WTC11 (cell line): ENCODE data around the gene DLG1. TPM values are rescaled to one million over a fixed set of nuclear protein-coding genes. Genes with fewer than 3 reads are reported as not detected.

Experiments
- ATAC-seq: fragments of 200-7000 bp; cut with Tn5 transposase; 2 replicates; pipeline ENCODE4 v1.10.0; 2021; ENCODE audit warnings: mild to moderate bottlenecking, moderate library complexity
- CTCF ChIA-PET: fragments of 300-600 bp; sonication (Branson Sonifier 250); formaldehyde crosslinking; loops from one replicate; lab custom pipeline; 2021; ENCODE audit warnings: antibody characterized with exemption; lab: Charles Lee
- POLR2A ChIA-PET: fragments of 350-600 bp; sonication (Branson Sonifier 250); formaldehyde crosslinking; loops from one replicate; lab custom pipeline; 2021; ENCODE audit warnings: antibody characterized with exemption; lab: Charles Lee
- DNase-seq: peaks from one replicate; pipeline ENCODE4 v3.0.0; 2021; ENCODE audit warnings: low spot score
- H3K27ac Mint-ChIP-seq: 2 replicates; pipeline ENCODE4 v1.8.0; 2021; ENCODE audit warnings: mixed read lengths
- H3K27me3 Mint-ChIP-seq: 2 replicates; pipeline ENCODE4 v1.8.0; 2021; ENCODE audit warnings: low read depth, mild to moderate bottlenecking, moderate library complexity, mixed read lengths
- H3K36me3 Mint-ChIP-seq: 2 replicates; pipeline ENCODE4 v1.8.0; 2021; ENCODE audit warnings: mixed read lengths
- H3K4me1 Mint-ChIP-seq: 2 replicates; pipeline ENCODE4 v1.8.0; 2022; ENCODE audit warnings: mixed read lengths
- H3K4me3 Mint-ChIP-seq: 2 replicates; pipeline ENCODE4 v1.8.0; 2021; ENCODE audit warnings: mild to moderate bottlenecking, moderate library complexity, mixed read lengths
- H3K9me3 Mint-ChIP-seq: 2 replicates; pipeline ENCODE4 v1.8.0; 2021; ENCODE audit warnings: mixed read lengths
- GRHL2 ChIP-seq: fragments of 250-450 bp; sonication (Bioruptor Pico); IDR thresholded peaks from 2 replicates; pipeline ENCODE4 v1.8.0; 2022; ENCODE audit warnings: mild to moderate bottlenecking, moderate library complexity; ENCODE audit not compliant: insufficient replicate concordance, severe bottlenecking
- NFE2L1 ChIP-seq: sonication (generic); formaldehyde crosslinking; IDR thresholded peaks from 2 replicates; pipeline ENCODE4 v1.8.1; 2023; ENCODE audit warnings: missing genetic modification reagents
- NFYB ChIP-seq: sonication (generic); formaldehyde crosslinking; conservative IDR thresholded peaks from 2 replicates; pipeline ENCODE4 v1.8.0; 2022; ENCODE audit warnings: low read depth, missing genetic modification reagents
- RORB ChIP-seq: fragments of 250-450 bp; sonication (Bioruptor Pico); IDR thresholded peaks from 2 replicates; pipeline ENCODE4 v1.9.0; 2021; ENCODE audit warnings: mild to moderate bottlenecking
- SMAD3 ChIP-seq: sonication (generic); formaldehyde crosslinking; IDR thresholded peaks from 2 replicates; pipeline ENCODE4 v1.8.0; 2022; ENCODE audit warnings: missing genetic modification reagents, mild to moderate bottlenecking, borderline replicate concordance
- TP53 ChIP-seq: sonication (generic); formaldehyde crosslinking; IDR thresholded peaks from 2 replicates; pipeline ENCODE4 v1.8.1; 2023; ENCODE audit warnings: mild to moderate bottlenecking, missing genetic modification reagents
- ZNF317 ChIP-seq: sonication (generic); formaldehyde crosslinking; IDR thresholded peaks from 2 replicates; pipeline ENCODE4 v1.8.1; 2023; ENCODE audit warnings: low read depth, mild to moderate bottlenecking, moderate library complexity, missing genetic modification reagents, borderline replicate concordance
- total RNA-seq: library from RNA; stranded (reverse); gene quantifications from 3 replicates; pipeline ENCODE4 v1.2.3, GENCODE V29; 2021
- TF ChIP-seq, protein P1 (sequence below): sonication (generic); formaldehyde crosslinking; IDR thresholded peaks from 2 replicates; pipeline ENCODE4 v1.8.0; 2022; ENCODE audit warnings: mild to moderate bottlenecking, missing genetic modification reagents
- TF ChIP-seq, protein P2 (sequence below): sonication (generic); formaldehyde crosslinking; IDR thresholded peaks from 2 replicates; pipeline ENCODE4 v1.8.1; 2022; ENCODE audit warnings: missing genetic modification reagents, borderline replicate concordance
- TF ChIP-seq, protein P3 (sequence below): sonication (generic); formaldehyde crosslinking; IDR thresholded peaks from 2 replicates; pipeline ENCODE4 v1.8.0; 2023; ENCODE audit warnings: missing genetic modification reagents, mild to moderate bottlenecking, borderline replicate concordance
- TF ChIP-seq, protein P4 (sequence below): sonication (generic); formaldehyde crosslinking; IDR thresholded peaks from 2 replicates; pipeline ENCODE4 v1.8.1; 2022; ENCODE audit warnings: low read depth, missing genetic modification reagents, borderline replicate concordance
- TF ChIP-seq, protein P5 (sequence below): sonication (generic); formaldehyde crosslinking; conservative IDR thresholded peaks from 2 replicates; pipeline ENCODE4 v1.8.1; 2022; ENCODE audit warnings: mild to moderate bottlenecking, missing genetic modification reagents
- TF ChIP-seq, protein P6 (sequence below): fragments of 200-600 bp; IDR thresholded peaks from 2 replicates; pipeline ENCODE4 v1.8.0; 2022; ENCODE audit warnings: antibody characterized with exemption
- TF ChIP-seq, protein P7 (sequence below): sonication (generic); formaldehyde crosslinking; IDR thresholded peaks from 2 replicates; pipeline ENCODE4 v1.8.1; 2023; ENCODE audit warnings: mild to moderate bottlenecking, missing genetic modification reagents
- TF ChIP-seq, protein P8 (sequence below): sonication (generic); formaldehyde crosslinking; IDR thresholded peaks from 2 replicates; pipeline ENCODE4 v1.8.1; 2022; ENCODE audit warnings: low read depth, mild to moderate bottlenecking, moderate library complexity, missing genetic modification reagents, borderline replicate concordance

The DLG1 gene
- total RNA-seq, 1 experiment from 2014 or later = 81.1 TPM

DNA sequence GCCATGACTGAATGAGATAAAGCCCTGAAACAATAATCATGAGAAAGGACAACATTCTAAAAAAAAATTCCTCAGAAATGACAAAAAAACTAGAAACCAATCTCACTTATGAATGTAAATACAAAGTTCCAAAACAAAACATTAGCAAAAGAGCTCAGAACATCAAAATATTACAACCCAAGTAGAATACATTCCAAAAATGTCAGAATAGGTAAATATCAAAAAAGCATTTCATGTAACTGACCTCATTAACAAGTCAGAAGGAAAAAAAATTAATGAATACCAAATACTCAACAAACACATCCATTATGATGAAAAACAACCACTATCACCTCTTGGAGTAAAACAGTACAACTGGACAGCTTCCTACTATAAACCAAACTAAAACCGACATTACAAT is 93.1 kb downstream of the DLG1 start:
- Mint-ChIP-seq H3K36me3 (no peaks in the 10 kb centered on the region), H3K27me3 (0 out of 2 replicates have a peak, but pooled peaks cover 2% of the 10 kb centered on the region), H3K27ac (no peak overlapping the region), H3K4me1 (peaks cover 79% of the 10 kb centered on the region), H3K4me3 (no peak overlapping the region), H3K9me3 (no peaks in the 10 kb centered on the region)
- ChIA-PET POLR2A (no interaction called here), CTCF (interaction anchor here (0.6 kb wide), 1 partner anchor 76 kb away, joined by 3 read pairs; no protein-coding TSS in a partner anchor)
- TF ChIP-seq, protein P1, sequence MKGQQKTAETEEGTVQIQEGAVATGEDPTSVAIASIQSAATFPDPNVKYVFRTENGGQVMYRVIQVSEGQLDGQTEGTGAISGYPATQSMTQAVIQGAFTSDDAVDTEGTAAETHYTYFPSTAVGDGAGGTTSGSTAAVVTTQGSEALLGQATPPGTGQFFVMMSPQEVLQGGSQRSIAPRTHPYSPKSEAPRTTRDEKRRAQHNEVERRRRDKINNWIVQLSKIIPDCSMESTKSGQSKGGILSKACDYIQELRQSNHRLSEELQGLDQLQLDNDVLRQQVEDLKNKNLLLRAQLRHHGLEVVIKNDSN (CRISPR knock-in tag) = no peak
- TF ChIP-seq, protein P2, sequence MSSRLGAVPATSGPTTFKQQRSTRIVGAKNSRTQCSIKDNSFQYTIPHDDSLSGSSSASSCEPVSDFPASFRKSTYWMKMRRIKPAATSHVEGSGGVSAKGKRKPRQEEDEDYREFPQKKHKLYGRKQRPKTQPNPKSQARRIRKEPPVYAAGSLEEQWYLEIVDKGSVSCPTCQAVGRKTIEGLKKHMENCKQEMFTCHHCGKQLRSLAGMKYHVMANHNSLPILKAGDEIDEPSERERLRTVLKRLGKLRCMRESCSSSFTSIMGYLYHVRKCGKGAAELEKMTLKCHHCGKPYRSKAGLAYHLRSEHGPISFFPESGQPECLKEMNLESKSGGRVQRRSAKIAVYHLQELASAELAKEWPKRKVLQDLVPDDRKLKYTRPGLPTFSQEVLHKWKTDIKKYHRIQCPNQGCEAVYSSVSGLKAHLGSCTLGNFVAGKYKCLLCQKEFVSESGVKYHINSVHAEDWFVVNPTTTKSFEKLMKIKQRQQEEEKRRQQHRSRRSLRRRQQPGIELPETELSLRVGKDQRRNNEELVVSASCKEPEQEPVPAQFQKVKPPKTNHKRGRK (CRISPR knock-in tag) = no peak
- ATAC-seq (no peak), DNase-seq (no peak)

DNA sequence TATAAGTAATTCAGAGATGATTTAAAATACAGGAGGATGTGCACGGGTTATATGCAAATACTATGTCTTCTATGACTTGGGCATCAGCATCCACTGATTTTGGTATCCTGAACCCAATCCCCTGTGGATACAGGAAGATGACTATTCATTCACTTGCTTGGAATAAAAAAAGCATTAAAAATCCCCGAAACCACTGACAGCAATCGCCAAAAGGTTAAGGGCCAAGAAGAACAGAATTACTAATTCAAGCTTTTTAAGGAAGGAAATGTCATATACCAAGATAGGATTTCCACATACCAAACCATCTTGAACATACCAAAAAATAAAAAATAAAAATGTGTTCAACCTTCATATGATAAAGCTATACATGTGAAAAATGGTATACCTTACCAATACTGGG is 93.7 kb downstream of the DLG1 start:
- 0 out of 2 replicates have a peak, but pooled peaks cover 2% of the 10 kb centered on the region for H3K27me3 Mint-ChIP-seq
- TF ChIP-seq ZNF317 (no peak), GRHL2 (CRISPR knock-in tag) (no peak), NFE2L1 (CRISPR knock-in tag) (no peak), TP53 (CRISPR knock-in tag) (no peak), SMAD3 (CRISPR knock-in tag) (no peak), RORB (CRISPR knock-in tag) (no peak), NFYB (CRISPR knock-in tag) (no peak)
- TF ChIP-seq, protein P3, sequence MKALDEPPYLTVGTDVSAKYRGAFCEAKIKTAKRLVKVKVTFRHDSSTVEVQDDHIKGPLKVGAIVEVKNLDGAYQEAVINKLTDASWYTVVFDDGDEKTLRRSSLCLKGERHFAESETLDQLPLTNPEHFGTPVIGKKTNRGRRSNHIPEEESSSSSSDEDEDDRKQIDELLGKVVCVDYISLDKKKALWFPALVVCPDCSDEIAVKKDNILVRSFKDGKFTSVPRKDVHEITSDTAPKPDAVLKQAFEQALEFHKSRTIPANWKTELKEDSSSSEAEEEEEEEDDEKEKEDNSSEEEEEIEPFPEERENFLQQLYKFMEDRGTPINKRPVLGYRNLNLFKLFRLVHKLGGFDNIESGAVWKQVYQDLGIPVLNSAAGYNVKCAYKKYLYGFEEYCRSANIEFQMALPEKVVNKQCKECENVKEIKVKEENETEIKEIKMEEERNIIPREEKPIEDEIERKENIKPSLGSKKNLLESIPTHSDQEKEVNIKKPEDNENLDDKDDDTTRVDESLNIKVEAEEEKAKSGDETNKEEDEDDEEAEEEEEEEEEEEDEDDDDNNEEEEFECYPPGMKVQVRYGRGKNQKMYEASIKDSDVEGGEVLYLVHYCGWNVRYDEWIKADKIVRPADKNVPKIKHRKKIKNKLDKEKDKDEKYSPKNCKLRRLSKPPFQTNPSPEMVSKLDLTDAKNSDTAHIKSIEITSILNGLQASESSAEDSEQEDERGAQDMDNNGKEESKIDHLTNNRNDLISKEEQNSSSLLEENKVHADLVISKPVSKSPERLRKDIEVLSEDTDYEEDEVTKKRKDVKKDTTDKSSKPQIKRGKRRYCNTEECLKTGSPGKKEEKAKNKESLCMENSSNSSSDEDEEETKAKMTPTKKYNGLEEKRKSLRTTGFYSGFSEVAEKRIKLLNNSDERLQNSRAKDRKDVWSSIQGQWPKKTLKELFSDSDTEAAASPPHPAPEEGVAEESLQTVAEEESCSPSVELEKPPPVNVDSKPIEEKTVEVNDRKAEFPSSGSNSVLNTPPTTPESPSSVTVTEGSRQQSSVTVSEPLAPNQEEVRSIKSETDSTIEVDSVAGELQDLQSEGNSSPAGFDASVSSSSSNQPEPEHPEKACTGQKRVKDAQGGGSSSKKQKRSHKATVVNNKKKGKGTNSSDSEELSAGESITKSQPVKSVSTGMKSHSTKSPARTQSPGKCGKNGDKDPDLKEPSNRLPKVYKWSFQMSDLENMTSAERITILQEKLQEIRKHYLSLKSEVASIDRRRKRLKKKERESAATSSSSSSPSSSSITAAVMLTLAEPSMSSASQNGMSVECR (CRISPR knock-in tag) = no peak
- TF ChIP-seq, protein P4, sequence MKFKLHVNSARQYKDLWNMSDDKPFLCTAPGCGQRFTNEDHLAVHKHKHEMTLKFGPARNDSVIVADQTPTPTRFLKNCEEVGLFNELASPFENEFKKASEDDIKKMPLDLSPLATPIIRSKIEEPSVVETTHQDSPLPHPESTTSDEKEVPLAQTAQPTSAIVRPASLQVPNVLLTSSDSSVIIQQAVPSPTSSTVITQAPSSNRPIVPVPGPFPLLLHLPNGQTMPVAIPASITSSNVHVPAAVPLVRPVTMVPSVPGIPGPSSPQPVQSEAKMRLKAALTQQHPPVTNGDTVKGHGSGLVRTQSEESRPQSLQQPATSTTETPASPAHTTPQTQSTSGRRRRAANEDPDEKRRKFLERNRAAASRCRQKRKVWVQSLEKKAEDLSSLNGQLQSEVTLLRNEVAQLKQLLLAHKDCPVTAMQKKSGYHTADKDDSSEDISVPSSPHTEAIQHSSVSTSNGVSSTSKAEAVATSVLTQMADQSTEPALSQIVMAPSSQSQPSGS (CRISPR knock-in tag) = no peak
- TF ChIP-seq, protein P5, sequence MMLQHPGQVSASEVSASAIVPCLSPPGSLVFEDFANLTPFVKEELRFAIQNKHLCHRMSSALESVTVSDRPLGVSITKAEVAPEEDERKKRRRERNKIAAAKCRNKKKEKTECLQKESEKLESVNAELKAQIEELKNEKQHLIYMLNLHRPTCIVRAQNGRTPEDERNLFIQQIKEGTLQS = no peak
- TF ChIP-seq, protein P6, sequence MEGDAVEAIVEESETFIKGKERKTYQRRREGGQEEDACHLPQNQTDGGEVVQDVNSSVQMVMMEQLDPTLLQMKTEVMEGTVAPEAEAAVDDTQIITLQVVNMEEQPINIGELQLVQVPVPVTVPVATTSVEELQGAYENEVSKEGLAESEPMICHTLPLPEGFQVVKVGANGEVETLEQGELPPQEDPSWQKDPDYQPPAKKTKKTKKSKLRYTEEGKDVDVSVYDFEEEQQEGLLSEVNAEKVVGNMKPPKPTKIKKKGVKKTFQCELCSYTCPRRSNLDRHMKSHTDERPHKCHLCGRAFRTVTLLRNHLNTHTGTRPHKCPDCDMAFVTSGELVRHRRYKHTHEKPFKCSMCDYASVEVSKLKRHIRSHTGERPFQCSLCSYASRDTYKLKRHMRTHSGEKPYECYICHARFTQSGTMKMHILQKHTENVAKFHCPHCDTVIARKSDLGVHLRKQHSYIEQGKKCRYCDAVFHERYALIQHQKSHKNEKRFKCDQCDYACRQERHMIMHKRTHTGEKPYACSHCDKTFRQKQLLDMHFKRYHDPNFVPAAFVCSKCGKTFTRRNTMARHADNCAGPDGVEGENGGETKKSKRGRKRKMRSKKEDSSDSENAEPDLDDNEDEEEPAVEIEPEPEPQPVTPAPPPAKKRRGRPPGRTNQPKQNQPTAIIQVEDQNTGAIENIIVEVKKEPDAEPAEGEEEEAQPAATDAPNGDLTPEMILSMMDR = no peak
- TF ChIP-seq, protein P7, sequence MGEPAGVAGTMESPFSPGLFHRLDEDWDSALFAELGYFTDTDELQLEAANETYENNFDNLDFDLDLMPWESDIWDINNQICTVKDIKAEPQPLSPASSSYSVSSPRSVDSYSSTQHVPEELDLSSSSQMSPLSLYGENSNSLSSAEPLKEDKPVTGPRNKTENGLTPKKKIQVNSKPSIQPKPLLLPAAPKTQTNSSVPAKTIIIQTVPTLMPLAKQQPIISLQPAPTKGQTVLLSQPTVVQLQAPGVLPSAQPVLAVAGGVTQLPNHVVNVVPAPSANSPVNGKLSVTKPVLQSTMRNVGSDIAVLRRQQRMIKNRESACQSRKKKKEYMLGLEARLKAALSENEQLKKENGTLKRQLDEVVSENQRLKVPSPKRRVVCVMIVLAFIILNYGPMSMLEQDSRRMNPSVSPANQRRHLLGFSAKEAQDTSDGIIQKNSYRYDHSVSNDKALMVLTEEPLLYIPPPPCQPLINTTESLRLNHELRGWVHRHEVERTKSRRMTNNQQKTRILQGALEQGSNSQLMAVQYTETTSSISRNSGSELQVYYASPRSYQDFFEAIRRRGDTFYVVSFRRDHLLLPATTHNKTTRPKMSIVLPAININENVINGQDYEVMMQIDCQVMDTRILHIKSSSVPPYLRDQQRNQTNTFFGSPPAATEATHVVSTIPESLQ = no peak
- TF ChIP-seq, protein P8, sequence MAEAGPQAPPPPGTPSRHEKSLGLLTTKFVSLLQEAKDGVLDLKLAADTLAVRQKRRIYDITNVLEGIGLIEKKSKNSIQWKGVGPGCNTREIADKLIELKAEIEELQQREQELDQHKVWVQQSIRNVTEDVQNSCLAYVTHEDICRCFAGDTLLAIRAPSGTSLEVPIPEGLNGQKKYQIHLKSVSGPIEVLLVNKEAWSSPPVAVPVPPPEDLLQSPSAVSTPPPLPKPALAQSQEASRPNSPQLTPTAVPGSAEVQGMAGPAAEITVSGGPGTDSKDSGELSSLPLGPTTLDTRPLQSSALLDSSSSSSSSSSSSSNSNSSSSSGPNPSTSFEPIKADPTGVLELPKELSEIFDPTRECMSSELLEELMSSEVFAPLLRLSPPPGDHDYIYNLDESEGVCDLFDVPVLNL (CRISPR knock-in tag) = no peak
- no peak overlapping the region for H3K27ac Mint-ChIP-seq
- no peaks in the 10 kb centered on the region for H3K9me3 Mint-ChIP-seq
- H3K4me3 Mint-ChIP-seq = no peak overlapping the region
- no peak for ATAC-seq
- no peaks in the 10 kb centered on the region for H3K36me3 Mint-ChIP-seq
- DNase-seq = no peak
- POLR2A ChIA-PET = no interaction called here
- H3K4me1 Mint-ChIP-seq = peaks cover 74% of the 10 kb centered on the region
- CTCF ChIA-PET = interaction anchor here (1.0 to 1.1 kb wide), 2 partner anchors 18 to 21 kb away, joined by 5 to 7 read pairs; no protein-coding TSS in a partner anchor
